ENCODE results near the gene SETBP1. TPM values are rescaled to one million over a fixed set of nuclear protein-coding genes. Genes with fewer than 3 reads are reported as not detected.

The SETBP1 gene
- polyA plus RNA-seq, 5 donors, result 15.4 to 21.1 (median 19.4) TPM

GRCh38 chr18:44679056-44679913, 1.4 kb upstream of the SETBP1 start:
- peak; percentile 86 to 88 for DNase-seq

- DNase-seq, result peak; percentile 42 to 49
Measured at GRCh38 chr18:44679914-44680272, 795 bp upstream of the SETBP1 start.

- peak; percentile 42 to 61 for DNase-seq
Measured at GRCh38 chr18:44681076-44681970, 635 bp downstream of the SETBP1 start.

- DNase-seq, result no peak
Measured at GRCh38 chr18:44682201-44682870, 1.6 kb downstream of the SETBP1 start.

GRCh38 chr18:44682871-44683221, 2.2 kb downstream of the SETBP1 start:
- DNase-seq, result peak in 1 of 2 donors; percentile 36

GRCh38 chr18:44683556-44683955, 2.9 kb downstream of the SETBP1 start:
- DNase-seq, result no peak

- no peak for DNase-seq
Measured at GRCh38 chr18:44685296-44685695, 4.6 kb downstream of the SETBP1 start.

- no peak for DNase-seq
Measured at GRCh38 chr18:44686156-44686555, 5.5 kb downstream of the SETBP1 start.

- no peak for DNase-seq
Measured at GRCh38 chr18:44687421-44687820, 6.7 kb downstream of the SETBP1 start.

GRCh38 chr18:44689736-44690135, 9.0 kb downstream of the SETBP1 start:
- DNase-seq, result no peak

- no peak for DNase-seq
Measured at GRCh38 chr18:44691148-44691925, 10.6 kb downstream of the SETBP1 start.

- DNase-seq, result no peak
Measured at GRCh38 chr18:44693030-44693784, 12.5 kb downstream of the SETBP1 start.

GRCh38 chr18:44695503-44695902, 14.8 kb downstream of the SETBP1 start:
- DNase-seq, result no peak

- no peak for DNase-seq
Measured at GRCh38 chr18:44696892-44697291, 16.2 kb downstream of the SETBP1 start.

- DNase-seq, result no peak
Measured at GRCh38 chr18:44697315-44697714, 16.6 kb downstream of the SETBP1 start.

GRCh38 chr18:44698518-44698917, 17.8 kb downstream of the SETBP1 start:
- DNase-seq, result no peak

- DNase-seq, result no peak
Measured at GRCh38 chr18:44699572-44700261, 19.0 kb downstream of the SETBP1 start.

- DNase-seq, result no peak
Measured at GRCh38 chr18:44700652-44701051, 20.0 kb downstream of the SETBP1 start.

- no peak for DNase-seq
Measured at GRCh38 chr18:44701227-44701626, 20.5 kb downstream of the SETBP1 start.

GRCh38 chr18:44702594-44702993, 21.9 kb downstream of the SETBP1 start:
- no peak for DNase-seq
